Gastrocnemius medialis (tissue), 4 donors: ENCODE data around the gene ARHGEF10L. TPM values are rescaled to one million over a fixed set of nuclear protein-coding genes. Genes with fewer than 3 reads are reported as not detected.
A peak's percentile ranks its signal among the peaks of the same experiment; 100 is the strongest.

Experiments used
- ATAC-seq, 2 donors: fragments of 150-250 bp; one replicate each; pipeline ENCODE4 v1.9.1; 2016
- DNase-seq, 2 donors: peaks; one replicate each; pipeline ENCODE4 v3.0.0-alpha.2; 2019
- H3K27ac ChIP-seq, 4 donors: fragments of 200-600 bp; sonication (generic); 1 replicate in 1 of 4; 2 replicates in 3 of 4; pipeline ENCODE4 v1.5.1; 2016 to 2018; ENCODE audit warnings: mild to moderate bottlenecking in 2 of 4, moderate library complexity in 1 of 4
- H3K27me3 ChIP-seq, 3 donors: fragments of 200-600 bp; sonication (generic) in 2 of 3; 1 replicate in 1 of 3; 2 replicates in 2 of 3; pipeline versions ENCODE4 v1.5.1 to v1.6.0; 2016 to 2019; ENCODE audit warnings: mild to moderate bottlenecking in 1 of 3, moderate library complexity in 1 of 3
- H3K36me3 ChIP-seq, 2 donors: fragments of 200-600 bp; sonication (generic) in 1 of 2; one replicate each; pipeline ENCODE4 v1.5.1; 2017 to 2018
- H3K4me1 ChIP-seq, 2 donors: fragments of 200-600 bp; sonication (generic) in 1 of 2; one replicate each; pipeline ENCODE4 v1.5.1; 2016 to 2017; ENCODE audit warnings: mild to moderate bottlenecking in 2 of 2
- H3K4me3 ChIP-seq, 4 donors: fragments of 200-600 bp; sonication (generic) in 3 of 4; 1 replicate in 1 of 4; 2 replicates in 3 of 4; pipeline ENCODE4 v1.5.1; 2016 to 2019; ENCODE audit warnings: mild to moderate bottlenecking in 2 of 4
- H3K9me3 ChIP-seq, 3 donors: fragments of 200-600 bp; sonication (generic) in 2 of 3; 1 replicate in 1 of 3; 2 replicates in 2 of 3; pipeline ENCODE4 v1.5.1; 2016 to 2019
- CTCF ChIP-seq, 5 experiments: fragments of 450-650 bp in 3 of 5; fragments of 200-600 bp in 2 of 5; sonication (generic) in 2 of 5; IDR thresholded peaks in 4 of 5; conservative IDR thresholded peaks in 1 of 5; 1 replicate in 4 of 5; 2 replicates in 1 of 5; pipeline ENCODE4 v1.5.1; 2016 to 2019; ENCODE audit warnings: antibody characterized with exemption in 5 of 5, mild to moderate bottlenecking in 3 of 5, moderate library complexity in 3 of 5
- POLR2A ChIP-seq, 2 donors: fragments of 450-650 bp; IDR thresholded peaks; one replicate each; pipeline ENCODE4 v1.6.1; 2017; ENCODE audit warnings: antibody characterized with exemption in 2 of 2, mild to moderate bottlenecking in 2 of 2, moderate library complexity in 2 of 2
- in situ Hi-C, 4 donors: fragments of 200-750 bp; cut with MboI; loops; one replicate each; pipeline versions ENCODE4 v1.15.0 to v1.8.0; 2017; ENCODE audit warnings: low sequenced_read_pairs in 4 of 4
- intact Hi-C: fragments of 100-400 bp; cut with DNase I; formaldehyde crosslinking; loops from one replicate; pipeline ENCODE4 v1.15.1; 2023; ENCODE audit warnings: low total_unique reads
- total RNA-seq, 4 donors: library from RNA; depleted of rRNA; stranded (reverse); fragments of >200 nt; gene quantifications; one replicate each; pipeline versions ENCODE4 v1.1.0 to v1.2.3, GENCODE V29; 2016

The ARHGEF10L gene
- total RNA-seq, 4 donors from 2014 or later: 21.2 to 111 (median 73.8) TPM

- no peaks in the 10 kb centered on the region for H3K9me3 ChIP-seq
- ATAC-seq (no peak), DNase-seq (no peak)
- in situ Hi-C loops: no loop called here
- peak overlapping the region; percentile 91 to 97 (median 94) for H3K27ac ChIP-seq
- peak overlapping the region in 3 of 4 donors; percentile 9 to 74 (median 64) for H3K4me3 ChIP-seq
- intact Hi-C loops: no loop called here
- H3K4me1 ChIP-seq: peaks cover 51 to 61% of the 10 kb centered on the region in 2 donors
- no peak for TF ChIP-seq CTCF (IDR thresholded peaks at IDR 0.05 in 4 of 5, conservative IDR thresholded peaks at IDR 0.05 in 1 of 5)
- TF ChIP-seq POLR2A (IDR thresholded peaks at IDR 0.05): no peak
- H3K36me3 ChIP-seq: peaks cover 0 to 37% of the 10 kb centered on the region in 2 donors
- H3K27me3 ChIP-seq: no peaks in the 10 kb centered on the region
These were observed 81.0 kb downstream of the ARHGEF10L start for GRCh38 chr1:17620448-17620847.

GRCh38 chr1:17621691-17622090 lies 82.2 kb downstream of the ARHGEF10L start:
- H3K9me3 ChIP-seq: no peaks in the 10 kb centered on the region
- ATAC-seq: no peak
- H3K36me3 ChIP-seq: peaks cover 0 to 45% of the 10 kb centered on the region in 2 donors
- intact Hi-C loops (no loop called here), in situ Hi-C loops (no loop called here)
- H3K4me1 ChIP-seq: peaks cover 51 to 64% of the 10 kb centered on the region in 2 donors
- no peaks in the 10 kb centered on the region for H3K27me3 ChIP-seq
- H3K27ac ChIP-seq: peak overlapping the region; percentile 91 to 97 (median 94)
- DNase-seq: no peak
- H3K4me3 ChIP-seq: no peak overlapping the region
- no peak for TF ChIP-seq CTCF (IDR thresholded peaks at IDR 0.05 in 4 of 5, conservative IDR thresholded peaks at IDR 0.05 in 1 of 5)

- TF ChIP-seq POLR2A (IDR thresholded peaks at IDR 0.05): no peak
- TF ChIP-seq CTCF (IDR thresholded peaks at IDR 0.05 in 4 of 5, conservative IDR thresholded peaks at IDR 0.05 in 1 of 5): no peak
- Histone ChIP-seq H3K4me1 (peaks cover 43 to 58% of the 10 kb centered on the region in 2 donors), H3K9me3 (no peaks in the 10 kb centered on the region), H3K36me3 (peaks cover 0 to 56% of the 10 kb centered on the region in 2 donors), H3K4me3 (no peak overlapping the region), H3K27ac (peak overlapping the region; percentile 84 to 97 (median 92)), H3K27me3 (no peaks in the 10 kb centered on the region)
- DNase-seq: no peak
- intact Hi-C loops (no loop called here), in situ Hi-C loops (no loop called here)
- no peak for ATAC-seq
These were observed 83.3 kb downstream of the ARHGEF10L start for GRCh38 chr1:17622823-17623222.

- DNase-seq (peak; percentile 91 to 94), ATAC-seq (peak; percentile 82 to 86)
- intact Hi-C loops (loop anchor here (2.0 kb wide), 1 partner anchor 186 kb away; the partner anchor contains the start of gene RCC2), in situ Hi-C loops (no loop called here)
- H3K4me3 ChIP-seq: no peak overlapping the region
- H3K9me3 ChIP-seq: no peaks in the 10 kb centered on the region
- H3K36me3 ChIP-seq: peaks cover 0 to 69% of the 10 kb centered on the region in 2 donors
- H3K27ac ChIP-seq: peak overlapping the region; percentile 84 to 97 (median 92)
- peaks cover 35 to 55% of the 10 kb centered on the region in 2 donors for H3K4me1 ChIP-seq
- TF ChIP-seq POLR2A (IDR thresholded peaks at IDR 0.05): peak in 1 of 2 donors; percentile 19
- no peak for TF ChIP-seq CTCF (IDR thresholded peaks at IDR 0.05 in 4 of 5, conservative IDR thresholded peaks at IDR 0.05 in 1 of 5)
- H3K27me3 ChIP-seq: no peaks in the 10 kb centered on the region
These were observed 85.2 kb downstream of the ARHGEF10L start for GRCh38 chr1:17624611-17625233.
